ENCODE results near the gene PSMA5. TPM values are rescaled to one million over a fixed set of nuclear protein-coding genes. Genes with fewer than 3 reads are reported as not detected.

The PSMA5 gene
- polyA plus RNA-seq, 1 experiment, result 151 TPM

- no peak for TF ChIP-seq CTCF (IDR thresholded peaks at IDR 0.05; ENCODE audit: insufficient read depth, low read depth, low read length)
- no peaks in the 10 kb centered on the region for H3K36me3 ChIP-seq (ENCODE audit: control insufficient read depth, insufficient read depth, low read length)
- no peak for DNase-seq (ENCODE audit: low read depth)
- ChIA-PET CTCF (interaction anchor here (0.6 to 5.6 kb wide), 3 partner anchors 18 to 112 kb away, joined by 4 to 31 read pairs (median 7); no protein-coding TSS in a partner anchor), POLR2A (no interaction called here)
- H3K27me3 ChIP-seq (ENCODE audit: control insufficient read depth, insufficient read depth, low read length), result no peaks in the 10 kb centered on the region
- H3K4me3 ChIP-seq (ENCODE audit: low read depth, low read length), result no peak overlapping the region
These were observed 37.2 kb downstream of the PSMA5 start for GRCh38 chr1:109388884-109389637.

- no peaks in the 10 kb centered on the region for H3K27me3 ChIP-seq (ENCODE audit: control insufficient read depth, insufficient read depth, low read length)
- no peaks in the 10 kb centered on the region for H3K36me3 ChIP-seq (ENCODE audit: control insufficient read depth, insufficient read depth, low read length)
- TF ChIP-seq CTCF (IDR thresholded peaks at IDR 0.05; ENCODE audit: insufficient read depth, low read depth, low read length), result no peak
- DNase-seq (ENCODE audit: low read depth), result no peak
- POLR2A ChIA-PET, result no interaction called here
- CTCF ChIA-PET, result interaction anchor here (0.6 to 2.4 kb wide), 4 partner anchors 9 to 150 kb away, joined by 3 to 7 read pairs (median 6); partner anchors contain the start of genes PSRC1 and SORT1
- no peak overlapping the region for H3K4me3 ChIP-seq (ENCODE audit: low read depth, low read length)
These were observed 38.0 kb downstream of the PSMA5 start for GRCh38 chr1:109388208-109388711.

DNA sequence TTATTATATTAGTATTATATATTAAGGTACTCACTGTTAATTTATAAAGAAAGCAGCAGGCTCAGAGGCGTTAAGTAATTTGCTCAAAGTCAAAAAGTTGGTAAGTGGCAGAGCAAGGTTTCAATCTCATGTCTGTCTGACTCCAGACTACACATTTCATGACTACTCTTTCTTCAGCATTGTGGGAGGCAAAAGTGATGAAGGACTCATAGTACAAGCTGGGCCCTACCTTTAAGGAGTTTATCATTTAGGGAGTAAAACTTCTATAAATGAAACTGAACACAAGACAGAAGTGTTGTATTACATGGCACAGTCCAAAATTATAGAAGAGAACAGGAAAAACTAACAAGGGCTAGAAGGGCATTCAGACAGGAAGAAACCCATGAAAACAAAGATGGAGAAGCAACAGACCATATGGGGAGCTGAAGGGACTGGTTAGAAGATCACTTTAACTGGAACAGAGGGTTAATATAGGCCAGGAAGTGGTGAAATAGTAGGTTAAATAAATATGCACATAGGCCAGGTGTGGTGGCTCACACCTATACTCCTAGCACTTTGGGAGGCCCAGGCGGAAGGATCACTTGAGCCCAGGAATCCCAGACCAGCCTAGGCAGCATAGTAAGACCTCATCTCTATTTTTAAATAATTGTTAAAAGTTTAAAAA, 40.1 kb downstream of the PSMA5 start:
- ChIA-PET CTCF (interaction anchor here (1.3 to 2.4 kb wide), 3 partner anchors 10 to 104 kb away, joined by 4 to 7 read pairs (median 5); partner anchors contain the start of genes PSRC1 and SORT1), POLR2A (no interaction called here)
- no peaks in the 10 kb centered on the region for H3K27me3 ChIP-seq (ENCODE audit: control insufficient read depth, insufficient read depth, low read length)
- no peak for DNase-seq (ENCODE audit: low read depth)
- H3K36me3 ChIP-seq (ENCODE audit: control insufficient read depth, insufficient read depth, low read length), result no peaks in the 10 kb centered on the region
- TF ChIP-seq CTCF (IDR thresholded peaks at IDR 0.05; ENCODE audit: insufficient read depth, low read depth, low read length), result no peak
- no peak overlapping the region for H3K4me3 ChIP-seq (ENCODE audit: low read depth, low read length)

- no peak for DNase-seq (ENCODE audit: low read depth)
- Histone ChIP-seq H3K36me3 (ENCODE audit: control insufficient read depth, insufficient read depth, low read length) (no peaks in the 10 kb centered on the region), H3K4me3 (ENCODE audit: low read depth, low read length) (no peak overlapping the region), H3K27me3 (ENCODE audit: control insufficient read depth, insufficient read depth, low read length) (no peaks in the 10 kb centered on the region)
- ChIA-PET CTCF (no interaction called here), POLR2A (no interaction called here)
- TF ChIP-seq CTCF (IDR thresholded peaks at IDR 0.05; ENCODE audit: insufficient read depth, low read depth, low read length), result no peak
These were observed 40.8 kb downstream of the PSMA5 start for GRCh38 chr1:109385417-109385816.

DNA sequence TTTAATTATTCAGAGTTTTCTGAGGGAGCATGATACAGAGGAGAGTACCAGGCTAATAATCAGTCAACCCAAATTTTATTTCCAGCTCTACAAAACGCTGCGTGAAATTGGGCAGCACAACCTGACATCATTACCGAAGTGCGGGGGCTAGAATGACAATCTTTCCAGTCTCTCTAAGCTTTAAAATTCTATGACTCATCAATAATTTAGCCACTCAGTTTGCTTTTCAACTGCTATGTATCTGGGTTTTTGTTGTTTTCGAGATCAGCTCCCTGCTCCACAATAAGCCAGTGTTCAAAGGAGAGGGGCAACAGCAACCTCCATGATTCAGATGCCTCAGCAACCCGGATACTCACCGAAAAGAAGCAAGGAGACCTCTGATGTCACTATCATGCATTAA, 42.4 kb downstream of the PSMA5 start:
- POLR2A ChIA-PET, result no interaction called here

More for the DNA sequence above, 42.4 kb downstream of the PSMA5 start:
- no peak for DNase-seq (ENCODE audit: low read depth)
- Histone ChIP-seq H3K36me3 (ENCODE audit: control insufficient read depth, insufficient read depth, low read length) (no peaks in the 10 kb centered on the region), H3K27me3 (ENCODE audit: control insufficient read depth, insufficient read depth, low read length) (no peaks in the 10 kb centered on the region), H3K4me3 (ENCODE audit: low read depth, low read length) (no peak overlapping the region)
- CTCF ChIA-PET, result interaction anchor here (1.1 to 3.0 kb wide), 3 partner anchors 8 to 107 kb away, joined by 3 to 10 read pairs (median 4); no protein-coding TSS in a partner anchor
- no peak for TF ChIP-seq CTCF (IDR thresholded peaks at IDR 0.05; ENCODE audit: insufficient read depth, low read depth, low read length)

Data from BJ (cell line).